Ascending aorta (tissue), 2 donors: ENCODE measurements around the gene PAK4. TPM values are rescaled to one million over a fixed set of nuclear protein-coding genes. Genes with fewer than 3 reads are reported as not detected.

Source experiments
- DNase-seq, 2 donors: peaks; one replicate each; pipeline ENCODE4 v3.0.0-alpha.2; 2019; ENCODE audit warnings: low spot score in 2 of 2
- H3K27ac ChIP-seq, 2 donors: fragments of 200-600 bp; sonication (generic); one replicate each; pipeline ENCODE4 v1.5.1; 2016 to 2017; ENCODE audit warnings: mild to moderate bottlenecking in 1 of 2
- H3K27me3 ChIP-seq: fragments of 200-600 bp; sonication (generic); one replicate; pipeline ENCODE4 v1.5.1; 2017
- H3K36me3 ChIP-seq, 2 donors: fragments of 200-600 bp; sonication (generic); one replicate each; pipeline ENCODE4 v1.5.1; 2016
- H3K4me1 ChIP-seq, 2 donors: fragments of 200-600 bp; sonication (generic); one replicate each; pipeline ENCODE4 v1.5.1; 2016 to 2017; ENCODE audit warnings: mild to moderate bottlenecking in 1 of 2
- H3K4me3 ChIP-seq, 2 donors: fragments of 200-600 bp; sonication (generic); one replicate each; pipeline ENCODE4 v1.5.1; 2016 to 2017; ENCODE audit warnings: mild to moderate bottlenecking in 1 of 2
- H3K9me3 ChIP-seq, 2 donors: fragments of 200-600 bp; sonication (generic); one replicate each; pipeline ENCODE4 v1.5.1; 2016
- intact Hi-C: fragments of 100-400 bp; cut with DNase I; formaldehyde crosslinking; loops from one replicate; pipeline ENCODE4 v1.15.1; 2023
- total RNA-seq: library from RNA; depleted of rRNA; stranded (reverse); fragments of >200 nt; gene quantifications from one replicate; pipeline ENCODE4 v1.1.0, GENCODE V29; 2016
- TF ChIP-seq, protein P1 (sequence below), 3 experiments: fragments of 200-600 bp in 2 of 3; fragments of 450-650 bp in 1 of 3; sonication (generic) in 2 of 3; IDR thresholded peaks; one replicate each; pipeline ENCODE4 v1.5.1; 2016 to 2019; ENCODE audit warnings: antibody characterized with exemption in 3 of 3, mild to moderate bottlenecking in 1 of 3, moderate library complexity in 1 of 3

Gene PAK4
- total RNA-seq, 1 donor from 2014 or later = 27.4 TPM

DNA sequence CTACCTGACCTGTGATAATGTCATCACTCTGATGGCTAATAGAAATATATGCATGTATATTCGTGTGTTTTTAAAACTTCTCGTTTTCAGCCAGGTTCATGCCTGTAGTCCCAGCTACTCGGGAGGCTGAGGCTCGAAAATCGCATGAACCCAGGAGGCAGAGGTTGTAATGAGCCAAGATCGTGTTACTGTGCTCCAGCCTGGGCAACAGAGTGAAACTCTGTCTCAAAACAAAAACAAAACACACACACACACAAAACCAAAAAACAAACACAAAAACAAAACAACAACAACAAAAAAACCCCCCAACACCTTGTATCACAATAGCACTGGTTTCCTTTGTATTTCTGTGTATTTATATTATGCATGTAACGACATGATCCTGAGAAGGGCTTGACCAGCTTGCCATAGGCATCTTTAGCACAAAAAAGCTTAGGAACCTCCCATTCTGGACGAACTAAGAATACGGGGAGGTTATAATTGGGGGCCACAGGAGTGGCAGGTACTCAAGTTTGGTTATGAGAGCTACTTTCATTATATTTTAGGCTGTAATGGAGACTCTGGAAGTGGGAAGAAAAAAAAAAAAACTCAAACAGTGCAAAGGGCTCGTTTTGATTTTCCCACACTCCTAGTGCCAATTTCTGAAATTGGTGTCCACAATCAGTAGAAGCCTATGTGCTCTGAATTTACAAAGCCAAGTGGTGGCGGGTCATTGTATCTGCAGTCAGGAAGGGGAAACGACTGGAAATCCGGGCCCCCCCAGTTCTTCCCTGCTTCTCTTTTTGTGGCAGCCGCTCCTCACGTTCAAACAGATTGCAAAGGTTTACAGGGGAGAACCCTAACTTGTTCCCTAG, 42.6 kb upstream of the PAK4 start:
- H3K27ac ChIP-seq = no peak overlapping the region
- H3K27me3 ChIP-seq = peaks cover 19% of the 10 kb centered on the region
- no peak for DNase-seq
- intact Hi-C loops = no loop called here
- TF ChIP-seq, protein P1, sequence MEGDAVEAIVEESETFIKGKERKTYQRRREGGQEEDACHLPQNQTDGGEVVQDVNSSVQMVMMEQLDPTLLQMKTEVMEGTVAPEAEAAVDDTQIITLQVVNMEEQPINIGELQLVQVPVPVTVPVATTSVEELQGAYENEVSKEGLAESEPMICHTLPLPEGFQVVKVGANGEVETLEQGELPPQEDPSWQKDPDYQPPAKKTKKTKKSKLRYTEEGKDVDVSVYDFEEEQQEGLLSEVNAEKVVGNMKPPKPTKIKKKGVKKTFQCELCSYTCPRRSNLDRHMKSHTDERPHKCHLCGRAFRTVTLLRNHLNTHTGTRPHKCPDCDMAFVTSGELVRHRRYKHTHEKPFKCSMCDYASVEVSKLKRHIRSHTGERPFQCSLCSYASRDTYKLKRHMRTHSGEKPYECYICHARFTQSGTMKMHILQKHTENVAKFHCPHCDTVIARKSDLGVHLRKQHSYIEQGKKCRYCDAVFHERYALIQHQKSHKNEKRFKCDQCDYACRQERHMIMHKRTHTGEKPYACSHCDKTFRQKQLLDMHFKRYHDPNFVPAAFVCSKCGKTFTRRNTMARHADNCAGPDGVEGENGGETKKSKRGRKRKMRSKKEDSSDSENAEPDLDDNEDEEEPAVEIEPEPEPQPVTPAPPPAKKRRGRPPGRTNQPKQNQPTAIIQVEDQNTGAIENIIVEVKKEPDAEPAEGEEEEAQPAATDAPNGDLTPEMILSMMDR (IDR thresholded peaks at IDR 0.05) = no peak
- H3K4me1 ChIP-seq = peaks cover 0 to 6% of the 10 kb centered on the region in 2 donors
- no peaks in the 10 kb centered on the region for H3K9me3 ChIP-seq
- H3K4me3 ChIP-seq = peak overlapping the region in 1 of 2 donors; percentile 16
- no peaks in the 10 kb centered on the region for H3K36me3 ChIP-seq

DNA sequence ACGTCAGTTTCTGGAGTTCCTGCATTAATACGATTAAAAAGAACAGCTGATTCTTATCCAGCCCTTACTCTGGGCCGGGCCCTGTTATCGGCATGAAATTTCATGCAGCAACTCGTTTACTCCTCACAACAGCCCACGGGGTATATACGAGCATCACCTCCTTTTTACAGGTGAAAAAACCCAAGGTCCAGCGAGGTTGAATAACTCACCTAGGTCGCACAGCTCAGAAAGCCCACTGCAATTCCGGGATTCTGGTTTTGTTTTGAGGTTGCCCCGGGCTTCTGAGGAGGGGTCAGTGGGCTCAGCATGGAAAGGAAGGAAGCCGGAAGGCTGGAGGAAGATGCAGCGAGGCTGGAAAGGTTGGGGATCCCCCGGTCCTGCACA, 42.0 kb upstream of the PAK4 start:
- H3K4me3 ChIP-seq = peak overlapping the region in 1 of 2 donors; percentile 16
- peaks cover 19% of the 10 kb centered on the region for H3K27me3 ChIP-seq
- TF ChIP-seq, protein P1 (IDR thresholded peaks at IDR 0.05) = no peak
- no peak overlapping the region for H3K27ac ChIP-seq
- intact Hi-C loops = no loop called here
- peaks cover 0 to 6% of the 10 kb centered on the region in 2 donors for H3K4me1 ChIP-seq
- no peaks in the 10 kb centered on the region for H3K36me3 ChIP-seq
- no peak for DNase-seq
- H3K9me3 ChIP-seq = no peaks in the 10 kb centered on the region

DNA sequence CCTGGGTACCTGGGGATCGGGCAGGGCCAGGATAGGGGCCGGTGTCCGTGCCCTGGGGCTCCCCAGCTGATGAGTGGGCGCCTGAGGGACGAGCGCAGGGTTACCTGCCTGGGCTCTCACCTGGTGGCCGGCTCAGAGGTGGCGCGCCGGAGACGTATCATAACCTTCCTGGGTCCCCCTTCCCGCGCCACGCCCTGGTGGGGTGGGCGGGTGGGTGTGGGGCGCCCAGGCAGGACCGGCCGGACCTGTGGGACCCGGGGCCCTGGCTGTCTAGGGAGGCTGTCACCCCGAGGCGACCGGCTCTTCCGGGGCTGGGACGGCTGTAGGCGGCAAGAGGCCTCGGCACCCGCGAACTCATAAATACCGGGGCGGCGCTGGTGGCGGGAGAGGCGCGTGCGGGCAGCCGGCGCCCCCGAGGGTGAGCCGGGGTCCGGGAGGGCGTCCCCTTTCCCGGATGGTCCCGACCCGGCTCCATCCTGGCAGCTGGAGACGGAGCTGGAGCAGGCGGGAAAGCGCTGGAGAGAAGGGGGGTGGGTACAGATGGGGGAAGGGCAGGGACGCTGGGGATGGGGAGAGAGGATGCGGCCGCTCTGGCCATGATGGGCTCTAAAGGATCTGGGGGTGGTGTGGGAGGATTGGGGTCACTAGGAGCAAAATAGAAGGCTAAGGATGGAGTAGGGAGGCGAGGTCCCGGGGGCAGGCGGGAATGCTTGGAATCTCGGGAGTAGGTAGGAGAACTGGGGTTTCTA, 41.4 kb upstream of the PAK4 start, which contains the start of gene ACP7:
Gene ACP7 (plus strand): TSS at position 386 of the 749 bp plus-strand sequence. CDS start 902 bp downstream, outside the sequence.
- no peak for DNase-seq
- H3K27me3 ChIP-seq = peaks cover 19% of the 10 kb centered on the region
- H3K36me3 ChIP-seq = no peaks in the 10 kb centered on the region
- H3K9me3 ChIP-seq = no peaks in the 10 kb centered on the region
- no peak within 1 kb of the TSS for H3K27ac ChIP-seq
- intact Hi-C loops = no loop called here
- peaks cover 0 to 6% of the 10 kb centered on the region in 2 donors for H3K4me1 ChIP-seq
- TF ChIP-seq, protein P1 (IDR thresholded peaks at IDR 0.05) = no peak
- peak within 1 kb of the TSS in 1 of 2 donors; percentile 16 for H3K4me3 ChIP-seq

DNA sequence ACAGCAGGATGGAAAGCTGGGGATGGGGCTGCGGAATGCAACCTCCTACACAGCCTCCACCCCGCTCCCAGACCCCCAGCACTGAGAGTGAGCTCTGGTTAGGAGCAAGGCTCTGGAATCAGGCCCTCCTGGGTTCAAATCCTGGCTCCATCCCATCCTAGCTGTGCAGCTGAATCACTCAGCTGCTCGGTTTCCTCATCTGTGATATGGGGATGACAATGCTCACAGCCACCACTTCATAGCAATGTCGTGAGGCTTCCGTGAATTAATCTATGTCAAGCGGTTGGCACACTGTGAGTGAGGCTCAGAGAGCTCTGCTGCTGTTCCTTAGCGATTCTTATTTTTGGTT, 40.9 kb upstream of the PAK4 start:
- H3K27ac ChIP-seq = no peak overlapping the region
- peaks cover 19% of the 10 kb centered on the region for H3K27me3 ChIP-seq
- intact Hi-C loops = no loop called here

DNA sequence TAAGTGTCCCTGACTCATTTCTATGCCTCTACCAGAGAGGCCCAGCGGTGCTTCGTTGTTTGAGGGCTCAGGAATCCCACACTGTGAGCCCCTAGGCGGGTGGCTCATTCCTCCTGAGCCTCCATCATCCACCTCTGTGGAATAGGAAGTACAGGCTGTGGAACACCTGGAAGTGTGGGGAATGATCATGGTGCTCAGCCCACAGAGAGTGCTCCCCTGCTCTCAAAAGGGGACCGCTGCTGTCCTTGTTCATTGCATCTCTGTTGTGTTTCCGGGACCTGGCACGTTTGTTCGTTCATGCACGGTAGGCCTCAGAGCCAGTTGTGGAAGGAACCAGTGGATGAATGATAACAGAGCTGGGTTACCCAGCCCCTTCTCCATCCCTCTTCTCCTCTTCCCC, 40.2 kb upstream of the PAK4 start:
- no peak for DNase-seq
- no peak overlapping the region for H3K27ac ChIP-seq
- peaks cover 0 to 6% of the 10 kb centered on the region in 2 donors for H3K4me1 ChIP-seq
- H3K4me3 ChIP-seq = no peak overlapping the region
- H3K27me3 ChIP-seq = peaks cover 19% of the 10 kb centered on the region
- no peaks in the 10 kb centered on the region for H3K36me3 ChIP-seq
- no peaks in the 10 kb centered on the region for H3K9me3 ChIP-seq
- intact Hi-C loops = no loop called here
- TF ChIP-seq, protein P1 (IDR thresholded peaks at IDR 0.05) = no peak

More for the DNA sequence above, 40.9 kb upstream of the PAK4 start:
- TF ChIP-seq, protein P1 (IDR thresholded peaks at IDR 0.05) = no peak
- Histone ChIP-seq H3K4me3 (no peak overlapping the region), H3K36me3 (no peaks in the 10 kb centered on the region), H3K9me3 (no peaks in the 10 kb centered on the region), H3K4me1 (peaks cover 0 to 6% of the 10 kb centered on the region in 2 donors)
- DNase-seq = no peak
